RWPE2 (cell line): Measurements from ENCODE around the gene MSI2.

Experiments
- ATAC-seq: fragments of 200-7000 bp; cut with Tn5 transposase; 3 replicates; pipeline ENCODE4 v1.9.1; 2021; ENCODE audit warnings: low read depth
- DNase-seq: peaks from one replicate; pipeline ENCODE4 v3.0.0-alpha.2; 2020; ENCODE audit warnings: low spot score
- H3K27ac ChIP-seq: fragments of 450-650 bp; 2 replicates; pipeline ENCODE4 v1.5.1; 2017; ENCODE audit warnings: mild to moderate bottlenecking; ENCODE audit not compliant: poor library complexity, severe bottlenecking
- H3K27me3 ChIP-seq: fragments of 250-450 bp; sonication (Bioruptor Pico); 2 replicates; pipeline ENCODE4 v1.5.1; 2021; ENCODE audit warnings: mild to moderate bottlenecking, moderate library complexity; ENCODE audit not compliant: insufficient read depth, poor library complexity, severe bottlenecking
- H3K36me3 ChIP-seq: fragments of 250-450 bp; sonication (Bioruptor Pico); 2 replicates; pipeline ENCODE4 v1.5.1; 2020; ENCODE audit warnings: low read depth, mild to moderate bottlenecking, moderate library complexity
- H3K4me1 ChIP-seq: fragments of 250-450 bp; sonication (Bioruptor Pico); 2 replicates; pipeline ENCODE4 v1.5.1; 2021; ENCODE audit warnings: mild to moderate bottlenecking, moderate library complexity; ENCODE audit not compliant: insufficient read depth, poor library complexity, severe bottlenecking
- H3K4me3 ChIP-seq: fragments of 250-450 bp; sonication (Bioruptor Pico); 2 replicates; pipeline ENCODE4 v1.5.1; 2021; ENCODE audit warnings: mild to moderate bottlenecking, moderate library complexity; ENCODE audit not compliant: severe bottlenecking
- H3K9me3 ChIP-seq: fragments of 250-450 bp; sonication (Bioruptor Pico); 2 replicates; pipeline ENCODE4 v1.5.1; 2021; ENCODE audit warnings: mild to moderate bottlenecking, moderate library complexity; ENCODE audit not compliant: severe bottlenecking
- CTCF ChIP-seq: fragments of 450-650 bp; IDR thresholded peaks from one replicate; pipeline ENCODE4 v1.5.1; 2017; ENCODE audit warnings: mild to moderate bottlenecking, moderate library complexity; ENCODE audit not compliant: poor library complexity, severe bottlenecking

MSI2 gene

GRCh38 chr17:57517632-57518456 is 261.5 kb downstream of the MSI2 start:
- peaks cover 8% of the 10 kb centered on the region for H3K4me1 ChIP-seq

GRCh38 chr17:57518587-57519581 is 262.6 kb downstream of the MSI2 start:
- peak; percentile 60 for ATAC-seq
- no peaks in the 10 kb centered on the region; the same call in 1 of the 2 replicates for H3K36me3 ChIP-seq
- H3K9me3 ChIP-seq: peaks cover 2% of the 10 kb centered on the region
- DNase-seq: no peak
- H3K27ac ChIP-seq: no peak overlapping the region
- H3K4me3 ChIP-seq: no peak overlapping the region
- H3K27me3 ChIP-seq: no peaks in the 10 kb centered on the region
- TF ChIP-seq CTCF: no peak
- peaks cover 16% of the 10 kb centered on the region for H3K4me1 ChIP-seq

More at GRCh38 chr17:57517632-57518456, 261.5 kb downstream of the MSI2 start:
- ATAC-seq (no peak), DNase-seq (no peak)
- Histone ChIP-seq H3K36me3 (no peaks in the 10 kb centered on the region), H3K4me3 (no peak overlapping the region), H3K27me3 (no peaks in the 10 kb centered on the region), H3K27ac (no peak overlapping the region), H3K9me3 (peaks cover 2% of the 10 kb centered on the region)
- TF ChIP-seq CTCF: no peak

- H3K9me3 ChIP-seq: peaks cover 2% of the 10 kb centered on the region
- no peak overlapping the region for H3K27ac ChIP-seq
- H3K4me3 ChIP-seq: no peak overlapping the region
- ATAC-seq (no peak), DNase-seq (no peak)
- H3K36me3 ChIP-seq: no peaks in the 10 kb centered on the region; the same call in 1 of the 2 replicates
- H3K27me3 ChIP-seq: no peaks in the 10 kb centered on the region
- H3K4me1 ChIP-seq: peaks cover 21% of the 10 kb centered on the region
- TF ChIP-seq CTCF: no peak
Observed at GRCh38 chr17:57519800-57520199, 263.5 kb downstream of the MSI2 start.

GRCh38 chr17:57521606-57522005 is 265.3 kb downstream of the MSI2 start:
- no peaks in the 10 kb centered on the region for H3K27me3 ChIP-seq
- no peak for DNase-seq
- no peak for ATAC-seq
- peaks cover 2% of the 10 kb centered on the region for H3K9me3 ChIP-seq
- no peak for TF ChIP-seq CTCF
- H3K4me3 ChIP-seq: no peak overlapping the region
- H3K27ac ChIP-seq: no peak overlapping the region
- no peaks in the 10 kb centered on the region; the same call in 1 of the 2 replicates for H3K36me3 ChIP-seq
- peaks cover 20% of the 10 kb centered on the region for H3K4me1 ChIP-seq
